ENCODE measurements around the gene AGTR1. TPM values are rescaled to one million over a fixed set of nuclear protein-coding genes. Genes with fewer than 3 reads are reported as not detected.

AGTR1 gene
- total RNA-seq, 4 donors from 2014 or later, result 78.6 to 195 (median 115) TPM

GRCh38 chr3:148709560-148710253 lies 12.0 kb downstream of the AGTR1 start:
- TF ChIP-seq CTCF (IDR thresholded peaks at IDR 0.05; ENCODE audit: low read depth), result no peak

GRCh38 chr3:148710665-148711064 lies 13.0 kb downstream of the AGTR1 start:
- TF ChIP-seq CTCF (IDR thresholded peaks at IDR 0.05; ENCODE audit: low read depth), result no peak

GRCh38 chr3:148711981-148712666 lies 14.4 kb downstream of the AGTR1 start:
- TF ChIP-seq CTCF (IDR thresholded peaks at IDR 0.05; ENCODE audit: low read depth), result no peak

- TF ChIP-seq CTCF (IDR thresholded peaks at IDR 0.05; ENCODE audit: low read depth), result no peak
Measured at GRCh38 chr3:148714521-148714920, 16.8 kb downstream of the AGTR1 start.

- no peak for TF ChIP-seq CTCF (IDR thresholded peaks at IDR 0.05; ENCODE audit: low read depth)
Measured at GRCh38 chr3:148716657-148717056, 19.0 kb downstream of the AGTR1 start.

- no peak for TF ChIP-seq CTCF (IDR thresholded peaks at IDR 0.05; ENCODE audit: low read depth)
Measured at GRCh38 chr3:148717885-148718561, 20.3 kb downstream of the AGTR1 start.
